ENCODE results near the gene TAMM41.

DNA sequence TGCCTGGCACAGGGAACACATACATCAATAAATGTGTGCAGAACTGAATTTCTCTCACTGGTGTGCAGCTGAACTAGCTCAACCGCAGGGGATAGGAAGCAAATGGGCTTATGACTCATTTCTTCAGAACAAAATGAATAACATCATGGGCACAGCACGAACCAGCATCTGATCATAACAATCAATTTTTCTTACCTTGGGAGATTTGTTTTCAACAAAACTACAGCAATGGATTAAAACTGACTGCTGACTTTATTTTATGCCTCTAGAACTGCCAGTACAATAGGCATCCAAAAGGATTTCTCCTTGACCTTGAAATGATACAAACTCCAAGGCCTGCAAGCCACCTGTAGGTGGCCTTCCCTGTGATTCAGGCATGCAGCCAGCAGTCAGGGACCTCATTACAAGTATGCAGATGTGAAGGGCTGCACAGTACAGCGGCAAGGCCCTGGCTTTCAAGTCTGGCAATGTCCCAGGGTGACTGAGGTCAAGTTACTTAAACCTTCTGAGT lies 26.1 kb downstream of the TAMM41 start:
- TF ChIP-seq, protein P1, sequence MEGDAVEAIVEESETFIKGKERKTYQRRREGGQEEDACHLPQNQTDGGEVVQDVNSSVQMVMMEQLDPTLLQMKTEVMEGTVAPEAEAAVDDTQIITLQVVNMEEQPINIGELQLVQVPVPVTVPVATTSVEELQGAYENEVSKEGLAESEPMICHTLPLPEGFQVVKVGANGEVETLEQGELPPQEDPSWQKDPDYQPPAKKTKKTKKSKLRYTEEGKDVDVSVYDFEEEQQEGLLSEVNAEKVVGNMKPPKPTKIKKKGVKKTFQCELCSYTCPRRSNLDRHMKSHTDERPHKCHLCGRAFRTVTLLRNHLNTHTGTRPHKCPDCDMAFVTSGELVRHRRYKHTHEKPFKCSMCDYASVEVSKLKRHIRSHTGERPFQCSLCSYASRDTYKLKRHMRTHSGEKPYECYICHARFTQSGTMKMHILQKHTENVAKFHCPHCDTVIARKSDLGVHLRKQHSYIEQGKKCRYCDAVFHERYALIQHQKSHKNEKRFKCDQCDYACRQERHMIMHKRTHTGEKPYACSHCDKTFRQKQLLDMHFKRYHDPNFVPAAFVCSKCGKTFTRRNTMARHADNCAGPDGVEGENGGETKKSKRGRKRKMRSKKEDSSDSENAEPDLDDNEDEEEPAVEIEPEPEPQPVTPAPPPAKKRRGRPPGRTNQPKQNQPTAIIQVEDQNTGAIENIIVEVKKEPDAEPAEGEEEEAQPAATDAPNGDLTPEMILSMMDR (IDR thresholded peaks at IDR 0.05): no peak
- TF ChIP-seq POLR2A (IDR thresholded peaks at IDR 0.05) (no peak), POLR2AphosphoS5 (IDR thresholded peaks at IDR 0.05) (no peak)

All from breast epithelium (tissue), 3 donors.